ENCODE results near the gene TPH2. TPM values are rescaled to one million over a fixed set of nuclear protein-coding genes. Genes with fewer than 3 reads are reported as not detected.

The TPH2 gene
- total and polyA plus RNA-seq, 2 of the 13 experiments (the other 11 are each of a cell fraction or from before 2014, with no cell fraction given) = not detected

DNA sequence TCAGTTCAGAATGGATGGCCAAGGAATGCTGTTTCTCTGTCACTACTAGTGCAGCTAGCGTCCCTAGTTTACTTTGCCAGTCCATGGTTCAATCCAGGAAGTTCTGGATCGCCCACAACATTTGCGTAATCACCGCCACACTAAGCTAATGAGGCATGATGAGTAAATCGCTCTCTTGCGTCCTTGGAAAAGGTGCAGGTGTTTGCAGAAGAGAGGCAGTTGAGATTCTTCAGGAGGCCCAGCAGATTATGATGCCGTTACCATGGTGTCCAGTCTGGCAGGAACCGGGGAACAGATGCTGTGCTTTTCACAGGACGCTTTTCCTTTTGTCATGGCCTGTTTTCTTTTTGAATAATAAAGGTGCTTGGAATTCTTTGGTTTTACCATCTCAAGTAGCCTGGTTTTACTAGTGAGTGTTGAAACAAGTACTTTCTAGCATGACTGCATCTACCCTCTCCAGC is 9.0 kb downstream of the TPH2 start (continued):
- TF ChIP-seq HNRNPH1 (optimal IDR thresholded peaks at IDR 0.05; ENCODE audit: low read depth, low read length) = no peak
- no peak for TF ChIP-seq HOXA5 (CRISPR knock-in tag; IDR thresholded peaks at IDR 0.05)
- no peak for TF ChIP-seq ZNF17 (CRISPR knock-in tag; IDR thresholded peaks at IDR 0.05)
- TF ChIP-seq ZNF432 (CRISPR knock-in tag; IDR thresholded peaks at IDR 0.05; ENCODE audit: borderline replicate concordance) = no peak
- peak; percentile 38; the same call in 1 of the 2 replicates for TF ChIP-seq THRA (CRISPR knock-in tag; IDR thresholded peaks at IDR 0.05; ENCODE audit: borderline replicate concordance)
- TF ChIP-seq ZFX (CRISPR knock-in tag; IDR thresholded peaks at IDR 0.05; ENCODE audit: low read depth) = no peak
- TF ChIP-seq ZNF530 (CRISPR knock-in tag; IDR thresholded peaks at IDR 0.05; ENCODE audit: low read depth) = no peak
- TF ChIP-seq KLF6 (CRISPR knock-in tag; IDR thresholded peaks at IDR 0.05) = no peak
- TF ChIP-seq, protein P1, sequence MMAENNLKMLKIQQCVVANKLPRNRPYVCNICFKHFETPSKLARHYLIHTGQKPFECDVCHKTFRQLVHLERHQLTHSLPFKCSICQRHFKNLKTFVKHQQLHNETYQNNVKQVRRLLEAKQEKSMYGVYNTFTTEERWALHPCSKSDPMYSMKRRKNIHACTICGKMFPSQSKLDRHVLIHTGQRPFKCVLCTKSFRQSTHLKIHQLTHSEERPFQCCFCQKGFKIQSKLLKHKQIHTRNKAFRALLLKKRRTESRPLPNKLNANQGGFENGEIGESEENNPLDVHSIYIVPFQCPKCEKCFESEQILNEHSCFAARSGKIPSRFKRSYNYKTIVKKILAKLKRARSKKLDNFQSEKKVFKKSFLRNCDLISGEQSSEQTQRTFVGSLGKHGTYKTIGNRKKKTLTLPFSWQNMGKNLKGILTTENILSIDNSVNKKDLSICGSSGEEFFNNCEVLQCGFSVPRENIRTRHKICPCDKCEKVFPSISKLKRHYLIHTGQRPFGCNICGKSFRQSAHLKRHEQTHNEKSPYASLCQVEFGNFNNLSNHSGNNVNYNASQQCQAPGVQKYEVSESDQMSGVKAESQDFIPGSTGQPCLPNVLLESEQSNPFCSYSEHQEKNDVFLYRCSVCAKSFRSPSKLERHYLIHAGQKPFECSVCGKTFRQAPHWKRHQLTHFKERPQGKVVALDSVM (CRISPR knock-in tag; IDR thresholded peaks at IDR 0.05) = no peak
- TF ChIP-seq POLR2A (IDR thresholded peaks at IDR 0.05; ENCODE audit: insufficient read depth in 1 of 2, low read depth in 2 of 2, low read length in 2 of 2) = no peak
- TF ChIP-seq, protein P2, sequence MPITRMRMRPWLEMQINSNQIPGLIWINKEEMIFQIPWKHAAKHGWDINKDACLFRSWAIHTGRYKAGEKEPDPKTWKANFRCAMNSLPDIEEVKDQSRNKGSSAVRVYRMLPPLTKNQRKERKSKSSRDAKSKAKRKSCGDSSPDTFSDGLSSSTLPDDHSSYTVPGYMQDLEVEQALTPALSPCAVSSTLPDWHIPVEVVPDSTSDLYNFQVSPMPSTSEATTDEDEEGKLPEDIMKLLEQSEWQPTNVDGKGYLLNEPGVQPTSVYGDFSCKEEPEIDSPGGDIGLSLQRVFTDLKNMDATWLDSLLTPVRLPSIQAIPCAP (CRISPR knock-in tag; IDR thresholded peaks at IDR 0.05; ENCODE audit: low read depth) = no peak
- TF ChIP-seq HNRNPK (IDR thresholded peaks at IDR 0.05; ENCODE audit: low read depth, low read length, poor library complexity, severe bottlenecking) = no peak
- no peak for TF ChIP-seq ZNF672 (CRISPR knock-in tag; IDR thresholded peaks at IDR 0.05)
- TF ChIP-seq MIXL1 (CRISPR knock-in tag; IDR thresholded peaks at IDR 0.05) = peak; percentile 96
- no peak; the same call in 2 of the 3 replicates for TF ChIP-seq MXI1 (IDR thresholded peaks at IDR 0.05; ENCODE audit: borderline replicate concordance, low read depth, low read length)
- no peak for TF ChIP-seq SP2 (CRISPR knock-in tag; IDR thresholded peaks at IDR 0.05)
- no peak for TF ChIP-seq ZNF280D (CRISPR knock-in tag; IDR thresholded peaks at IDR 0.05)
- TF ChIP-seq, protein P3, sequence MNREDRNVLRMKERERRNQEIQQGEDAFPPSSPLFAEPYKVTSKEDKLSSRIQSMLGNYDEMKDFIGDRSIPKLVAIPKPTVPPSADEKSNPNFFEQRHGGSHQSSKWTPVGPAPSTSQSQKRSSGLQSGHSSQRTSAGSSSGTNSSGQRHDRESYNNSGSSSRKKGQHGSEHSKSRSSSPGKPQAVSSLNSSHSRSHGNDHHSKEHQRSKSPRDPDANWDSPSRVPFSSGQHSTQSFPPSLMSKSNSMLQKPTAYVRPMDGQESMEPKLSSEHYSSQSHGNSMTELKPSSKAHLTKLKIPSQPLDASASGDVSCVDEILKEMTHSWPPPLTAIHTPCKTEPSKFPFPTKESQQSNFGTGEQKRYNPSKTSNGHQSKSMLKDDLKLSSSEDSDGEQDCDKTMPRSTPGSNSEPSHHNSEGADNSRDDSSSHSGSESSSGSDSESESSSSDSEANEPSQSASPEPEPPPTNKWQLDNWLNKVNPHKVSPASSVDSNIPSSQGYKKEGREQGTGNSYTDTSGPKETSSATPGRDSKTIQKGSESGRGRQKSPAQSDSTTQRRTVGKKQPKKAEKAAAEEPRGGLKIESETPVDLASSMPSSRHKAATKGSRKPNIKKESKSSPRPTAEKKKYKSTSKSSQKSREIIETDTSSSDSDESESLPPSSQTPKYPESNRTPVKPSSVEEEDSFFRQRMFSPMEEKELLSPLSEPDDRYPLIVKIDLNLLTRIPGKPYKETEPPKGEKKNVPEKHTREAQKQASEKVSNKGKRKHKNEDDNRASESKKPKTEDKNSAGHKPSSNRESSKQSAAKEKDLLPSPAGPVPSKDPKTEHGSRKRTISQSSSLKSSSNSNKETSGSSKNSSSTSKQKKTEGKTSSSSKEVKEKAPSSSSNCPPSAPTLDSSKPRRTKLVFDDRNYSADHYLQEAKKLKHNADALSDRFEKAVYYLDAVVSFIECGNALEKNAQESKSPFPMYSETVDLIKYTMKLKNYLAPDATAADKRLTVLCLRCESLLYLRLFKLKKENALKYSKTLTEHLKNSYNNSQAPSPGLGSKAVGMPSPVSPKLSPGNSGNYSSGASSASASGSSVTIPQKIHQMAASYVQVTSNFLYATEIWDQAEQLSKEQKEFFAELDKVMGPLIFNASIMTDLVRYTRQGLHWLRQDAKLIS (CRISPR knock-in tag; IDR thresholded peaks at IDR 0.05) = no peak
- no peak for TF ChIP-seq PRMT3 (CRISPR knock-in tag; IDR thresholded peaks at IDR 0.05; ENCODE audit: borderline replicate concordance, low read depth)
- TF ChIP-seq SOX5 (CRISPR knock-in tag; IDR thresholded peaks at IDR 0.05; ENCODE audit: borderline replicate concordance) = peak; percentile 70; the same call in 1 of the 2 replicates

Measured in HepG2 (cell line).